ENCODE measurements around the gene SPTBN1.
A peak's percentile ranks its signal among the peaks of the same experiment; 100 is the strongest.

GRCh38 chr2:54590216-54591120 is 134.3 kb downstream of the SPTBN1 start:
- no peak for TF ChIP-seq MAX (IDR thresholded peaks at IDR 0.05)
- no peak for TF ChIP-seq CTCF (IDR thresholded peaks at IDR 0.05)
- TF ChIP-seq POLR2A (IDR thresholded peaks at IDR 0.05; ENCODE audit: low read length) = no peak
- TF ChIP-seq POLR2AphosphoS2 (conservative IDR thresholded peaks at IDR 0.05; ENCODE audit: low read length) = no peak
- no peak for TF ChIP-seq RAD21 (conservative IDR thresholded peaks at IDR 0.05 in 1 of 2, IDR thresholded peaks at IDR 0.05 in 1 of 2)
- no peak for TF ChIP-seq HDAC2 (IDR thresholded peaks at IDR 0.05)
- no peak for TF ChIP-seq REST (IDR thresholded peaks at IDR 0.05)
- no peak for TF ChIP-seq FOSL2 (IDR thresholded peaks at IDR 0.05)
- TF ChIP-seq FOSL2 (CRISPR knock-in tag; IDR thresholded peaks at IDR 0.05) = peak; percentile 17; the same call in 1 of the 2 replicates
- no peak for TF ChIP-seq PHF8 (IDR thresholded peaks at IDR 0.05; ENCODE audit: borderline replicate concordance, low read depth)
- TF ChIP-seq BHLHE40 (IDR thresholded peaks at IDR 0.05; ENCODE audit: low read depth, low read length) = no peak
- no peak for TF ChIP-seq RCOR1 (IDR thresholded peaks at IDR 0.05; ENCODE audit: low read depth, low read length)
- TF ChIP-seq USF2 (IDR thresholded peaks at IDR 0.05) = no peak
- TF ChIP-seq RFX5 (IDR thresholded peaks at IDR 0.05) = no peak
- no peak for TF ChIP-seq ELK1 (IDR thresholded peaks at IDR 0.05; ENCODE audit: low read depth, low read length)
